Mucosa of rectum (tissue), 2 donors: ENCODE data around the gene RNASE12.
A peak's percentile ranks its signal among the peaks of the same experiment; 100 is the strongest.

ENCODE experiments used
- H3K27ac ChIP-seq, 2 donors: one replicate each; pipeline ENCODE4 v1.7.0; 2013; ENCODE audit warnings: inconsistent platforms in 2 of 2, low read depth in 2 of 2, low read length in 2 of 2
- H3K27me3 ChIP-seq, 2 donors: one replicate each; pipeline ENCODE4 v1.7.0; 2013; ENCODE audit warnings: low read length in 2 of 2; ENCODE audit not compliant: control insufficient read depth in 2 of 2, insufficient read depth in 2 of 2
- H3K36me3 ChIP-seq, 2 donors: one replicate each; pipeline ENCODE4 v1.7.0; 2013; ENCODE audit warnings: low read length in 2 of 2; ENCODE audit not compliant: control insufficient read depth in 2 of 2, insufficient read depth in 2 of 2
- H3K4me1 ChIP-seq, 2 donors: one replicate each; pipeline ENCODE4 v1.7.0; 2013; ENCODE audit warnings: low read length in 2 of 2, mild to moderate bottlenecking in 1 of 2; ENCODE audit not compliant: control insufficient read depth in 2 of 2, insufficient read depth in 2 of 2
- H3K4me3 ChIP-seq, 2 donors: one replicate each; pipeline ENCODE4 v1.7.0; 2013; ENCODE audit warnings: low read length in 2 of 2
- H3K9ac ChIP-seq, 2 donors: one replicate each; pipeline ENCODE4 v1.7.0; 2013; ENCODE audit warnings: low read length in 2 of 2, low read depth in 1 of 2, mild to moderate bottlenecking in 1 of 2
- H3K9me3 ChIP-seq, 2 donors: one replicate each; pipeline ENCODE4 v1.7.0; 2013; ENCODE audit warnings: low read length in 2 of 2; ENCODE audit not compliant: control insufficient read depth in 2 of 2
- donor health status: healthy.
- donor health status: Normal muscosa, but diverticular disease.

RNASE12 gene

DNA sequence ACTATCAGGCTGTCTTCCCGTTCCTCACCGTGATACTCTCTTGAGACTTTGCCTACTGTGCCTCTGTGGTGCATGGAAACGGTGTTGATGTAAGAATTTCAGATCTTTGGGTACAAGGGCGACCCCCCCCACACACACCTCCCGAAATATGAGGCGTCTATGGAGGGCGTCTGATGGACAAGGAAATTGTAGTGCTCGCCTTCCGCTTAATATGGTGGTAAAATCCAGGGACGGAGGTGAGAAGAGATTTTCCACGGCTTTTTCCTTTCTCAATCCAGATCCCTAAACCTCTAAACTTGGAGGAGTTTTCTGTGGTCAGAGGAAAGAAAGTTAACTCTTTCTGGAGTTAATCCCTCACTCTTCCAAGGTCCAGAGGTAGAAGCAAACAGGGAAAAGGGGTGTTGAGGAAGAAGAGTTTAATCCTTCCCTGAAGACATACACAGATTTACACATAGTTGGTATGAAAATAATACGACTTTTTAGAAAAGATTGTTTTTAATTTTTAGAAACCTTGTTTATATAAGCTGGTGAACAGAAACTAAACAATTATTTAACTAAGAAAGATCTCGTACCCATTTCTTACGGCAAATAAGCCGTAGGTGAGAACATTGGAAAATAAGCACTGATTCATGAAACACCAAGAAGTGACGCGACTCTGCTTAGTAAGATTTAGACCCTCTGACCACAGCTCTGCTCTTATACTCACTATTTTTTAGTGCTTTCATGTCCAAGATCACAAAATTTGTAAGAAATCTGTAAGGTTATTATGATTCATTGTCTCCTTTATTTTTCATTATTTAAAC is 23.1 kb upstream of the RNASE12 start:
- Histone ChIP-seq H3K27me3 (no peaks in the 10 kb centered on the region), H3K9ac (peak overlapping the region; percentile 70 to 78), H3K4me3 (peak overlapping the region; percentile 71 to 93), H3K4me1 (peaks cover 0 to 15% of the 10 kb centered on the region in 2 donors), H3K27ac (peak overlapping the region; percentile 74 to 77), H3K9me3 (no peaks in the 10 kb centered on the region), H3K36me3 (no peaks in the 10 kb centered on the region)

DNA sequence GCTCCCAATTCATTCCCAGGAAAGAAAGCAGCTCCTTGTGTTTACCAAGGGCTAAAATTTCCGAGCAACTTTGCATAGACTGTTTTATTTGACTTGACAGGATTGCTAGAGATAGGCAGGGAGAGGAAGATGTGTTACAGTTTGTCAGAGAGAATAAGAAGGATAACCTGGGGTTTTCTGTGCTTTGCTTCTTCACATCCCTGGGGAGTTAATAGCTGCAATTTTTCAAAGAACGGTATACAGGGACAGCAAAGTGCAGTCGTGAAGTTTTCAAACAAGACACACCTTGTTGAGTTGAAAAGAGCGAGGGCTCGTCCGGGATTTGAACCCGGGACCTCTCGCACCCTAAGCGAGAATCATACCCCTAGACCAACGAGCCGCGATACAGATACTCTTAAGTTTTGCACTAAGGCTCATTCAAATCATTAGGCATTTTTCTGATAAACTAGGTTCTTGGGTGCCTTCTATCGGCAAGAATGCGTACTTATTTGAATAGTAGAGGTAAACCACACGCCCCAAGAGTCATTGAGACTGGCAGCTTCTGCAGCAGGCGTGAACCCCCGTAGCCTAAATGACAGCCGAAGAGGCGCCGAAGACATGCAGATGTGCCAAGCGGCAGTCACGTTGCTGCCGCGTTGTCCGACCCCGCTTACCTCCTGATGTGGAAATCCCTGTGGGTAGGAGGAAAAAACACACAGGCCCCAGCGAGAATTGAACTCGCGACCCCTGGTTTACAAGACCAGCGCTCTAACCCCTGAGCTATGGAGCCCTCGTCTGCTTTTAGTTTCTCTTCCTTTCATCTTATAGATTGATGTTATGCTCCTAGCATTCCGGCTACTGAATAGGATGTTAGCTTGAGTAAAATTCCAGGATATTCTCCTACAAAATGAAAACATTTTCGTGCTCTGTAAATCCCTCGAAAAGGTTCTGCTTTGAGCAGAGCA is 22.2 kb upstream of the RNASE12 start:
- Histone ChIP-seq H3K4me1 (peaks cover 0 to 15% of the 10 kb centered on the region in 2 donors), H3K27me3 (no peaks in the 10 kb centered on the region), H3K36me3 (no peaks in the 10 kb centered on the region), H3K9me3 (no peaks in the 10 kb centered on the region), H3K9ac (peak overlapping the region; percentile 70 to 78), H3K27ac (peak overlapping the region; percentile 74 to 77), H3K4me3 (peak overlapping the region; percentile 71 to 93)

DNA sequence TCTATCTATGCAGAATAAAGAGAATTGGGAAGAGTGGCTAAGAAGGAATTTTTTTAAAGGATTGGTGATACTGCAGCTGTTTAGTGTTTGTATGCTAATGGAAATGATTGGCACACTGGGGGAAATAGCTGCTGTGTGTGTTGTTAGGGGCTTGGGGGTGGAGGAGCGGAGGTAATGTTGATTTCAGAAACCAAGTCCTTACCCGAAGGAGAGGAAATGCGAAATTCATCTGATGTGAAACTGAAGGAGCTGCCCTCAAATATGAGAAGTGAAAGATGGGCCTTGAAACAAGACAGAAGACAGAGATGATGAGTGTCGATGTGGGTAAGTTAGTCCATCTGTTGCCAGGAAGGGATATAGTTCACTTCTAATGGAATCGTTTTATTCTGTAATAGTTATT is 21.2 kb upstream of the RNASE12 start:
- H3K9me3 ChIP-seq: no peaks in the 10 kb centered on the region
- peak overlapping the region in 1 of 2 donors; percentile 29 for H3K4me3 ChIP-seq
- H3K9ac ChIP-seq: no peak overlapping the region
- H3K27me3 ChIP-seq: no peaks in the 10 kb centered on the region
- H3K36me3 ChIP-seq: no peaks in the 10 kb centered on the region
- H3K27ac ChIP-seq: peak overlapping the region in 1 of 2 donors; percentile 10
- peaks cover 0 to 15% of the 10 kb centered on the region in 2 donors for H3K4me1 ChIP-seq

- no peaks in the 10 kb centered on the region for H3K36me3 ChIP-seq
- no peak overlapping the region for H3K27ac ChIP-seq
- H3K27me3 ChIP-seq: no peaks in the 10 kb centered on the region
- peaks cover 0 to 15% of the 10 kb centered on the region in 2 donors for H3K4me1 ChIP-seq
- no peaks in the 10 kb centered on the region for H3K9me3 ChIP-seq
- no peak overlapping the region for H3K9ac ChIP-seq
- H3K4me3 ChIP-seq: no peak overlapping the region
Measured at GRCh38 chr14:20611277-20611676, 20.1 kb upstream of the RNASE12 start.

DNA sequence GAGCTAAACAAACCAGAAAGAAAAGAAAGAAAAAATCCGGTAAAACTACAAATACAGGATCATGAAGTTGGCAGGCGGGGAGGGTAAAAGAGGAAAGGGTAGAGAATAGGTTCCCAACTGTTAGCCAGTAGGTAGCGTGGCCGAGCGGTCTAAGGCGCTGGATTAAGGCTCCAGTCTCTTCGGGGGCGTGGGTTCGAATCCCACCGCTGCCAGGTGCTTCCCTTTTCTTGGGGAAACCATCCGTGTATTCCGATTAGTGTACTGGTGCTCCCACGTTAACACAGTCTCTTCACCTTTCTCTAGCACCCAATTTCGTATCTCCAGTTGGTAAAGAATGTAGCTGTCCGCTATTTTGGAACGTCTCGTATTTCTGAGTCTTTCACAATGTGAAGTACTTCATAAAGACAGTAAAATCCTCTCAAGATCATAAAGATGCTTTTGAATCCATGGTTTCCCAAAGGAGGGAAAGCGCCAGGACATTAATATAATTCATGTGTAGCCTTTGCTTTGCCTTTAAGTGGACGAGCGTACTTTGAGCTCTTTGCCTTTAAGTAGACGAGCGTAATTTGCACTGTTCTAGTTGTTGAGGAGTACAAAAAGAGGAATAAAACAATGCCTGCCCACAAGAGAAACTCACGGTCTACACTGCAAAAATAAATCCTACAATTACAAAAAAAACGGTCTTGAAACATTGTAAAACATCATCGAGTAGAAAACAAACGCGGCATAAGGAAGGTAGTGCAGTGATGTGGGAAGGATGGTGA is 19.0 kb upstream of the RNASE12 start:
- no peaks in the 10 kb centered on the region for H3K27me3 ChIP-seq
- peak overlapping the region; percentile 83 to 95 for H3K4me3 ChIP-seq
- no peaks in the 10 kb centered on the region for H3K36me3 ChIP-seq
- peak overlapping the region; percentile 68 to 70 for H3K9ac ChIP-seq
- H3K27ac ChIP-seq: no peak overlapping the region
- no peaks in the 10 kb centered on the region for H3K9me3 ChIP-seq
- H3K4me1 ChIP-seq: peaks cover 0 to 15% of the 10 kb centered on the region in 2 donors

DNA sequence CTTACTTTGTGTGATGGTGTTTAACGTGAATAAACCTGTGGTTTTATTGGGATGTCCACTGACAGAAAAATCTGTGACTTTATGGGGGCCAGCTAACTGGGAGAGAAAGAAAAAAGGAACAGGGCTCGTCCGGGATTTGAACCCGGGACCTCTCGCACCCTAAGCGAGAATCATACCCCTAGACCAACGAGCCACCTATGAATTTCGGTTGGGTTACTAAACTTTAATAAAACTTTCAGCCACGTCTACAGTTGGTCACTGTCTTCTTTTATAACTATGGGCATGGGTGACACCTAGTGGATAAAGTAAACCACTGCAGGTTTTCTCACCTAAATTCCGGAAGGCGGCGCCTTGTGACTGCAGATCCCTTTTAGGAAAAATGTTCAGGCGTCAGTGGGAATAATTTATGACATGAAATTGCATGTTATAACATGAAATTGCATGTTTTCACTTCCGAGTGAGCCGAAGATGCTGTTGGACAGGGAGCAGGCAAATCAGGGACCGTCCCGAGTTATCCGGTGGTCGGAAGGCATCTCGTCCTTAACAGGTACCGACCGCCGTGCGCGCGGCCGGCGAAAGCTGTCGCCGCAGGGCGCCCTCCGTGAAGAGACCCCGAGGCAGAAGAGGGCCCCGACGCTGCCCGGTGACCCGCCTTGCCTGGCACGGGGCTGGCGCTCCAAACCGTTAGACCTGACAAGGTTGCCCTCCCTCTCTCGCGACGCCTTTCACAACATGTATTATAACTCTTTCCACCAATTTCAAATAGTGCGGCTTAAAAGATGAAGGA is 18.2 kb upstream of the RNASE12 start:
- H3K27me3 ChIP-seq: no peaks in the 10 kb centered on the region
- H3K4me1 ChIP-seq: peaks cover 0 to 15% of the 10 kb centered on the region in 2 donors
- H3K27ac ChIP-seq: peak overlapping the region in 1 of 2 donors; percentile 49
- peak overlapping the region; percentile 68 to 70 for H3K9ac ChIP-seq
- H3K4me3 ChIP-seq: peak overlapping the region; percentile 83 to 95
- no peaks in the 10 kb centered on the region for H3K9me3 ChIP-seq
- no peaks in the 10 kb centered on the region for H3K36me3 ChIP-seq

GRCh38 chr14:20608383-20609110 is 17.4 kb upstream of the RNASE12 start:
- Histone ChIP-seq H3K36me3 (no peaks in the 10 kb centered on the region), H3K4me3 (no peak overlapping the region), H3K27ac (no peak overlapping the region), H3K4me1 (peaks cover 0 to 15% of the 10 kb centered on the region in 2 donors), H3K9me3 (no peaks in the 10 kb centered on the region), H3K27me3 (no peaks in the 10 kb centered on the region), H3K9ac (no peak overlapping the region)

- Histone ChIP-seq H3K9ac (no peak overlapping the region), H3K4me3 (no peak overlapping the region), H3K27ac (no peak overlapping the region), H3K9me3 (no peaks in the 10 kb centered on the region), H3K27me3 (no peaks in the 10 kb centered on the region), H3K4me1 (peaks cover 0 to 10% of the 10 kb centered on the region in 2 donors), H3K36me3 (no peaks in the 10 kb centered on the region)
Measured at GRCh38 chr14:20607617-20608016, 16.4 kb upstream of the RNASE12 start.

DNA sequence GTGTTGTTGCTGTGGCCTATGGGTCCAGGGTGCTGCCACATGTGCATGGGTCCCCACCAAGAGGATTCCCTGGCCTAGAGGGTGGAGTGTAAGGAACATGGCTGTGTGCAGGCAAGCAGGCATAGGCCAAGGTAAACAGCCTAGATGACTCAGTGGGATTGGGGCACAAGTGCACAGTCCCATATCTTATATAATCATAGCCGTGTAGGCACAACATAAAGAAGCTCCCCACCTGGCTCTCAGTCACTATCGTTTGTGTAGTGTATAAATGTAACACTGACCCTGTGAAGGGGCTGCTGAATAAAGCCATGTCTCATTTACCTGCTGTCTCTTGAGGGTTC is 15.7 kb upstream of the RNASE12 start:
- Histone ChIP-seq H3K4me1 (peaks cover 0 to 10% of the 10 kb centered on the region in 2 donors), H3K27ac (no peak overlapping the region), H3K4me3 (no peak overlapping the region), H3K27me3 (no peaks in the 10 kb centered on the region), H3K9me3 (no peaks in the 10 kb centered on the region), H3K36me3 (no peaks in the 10 kb centered on the region), H3K9ac (no peak overlapping the region)
